ENCODE results near the gene CLDN7.
"Not testable (repeated sequence)": the region's sequence is repeated elsewhere in the genome, so short reads cannot be mapped to it uniquely, and the experiment has no call there.

CLDN7 gene

GRCh38 chr17:7252176-7253043 is 9.9 kb downstream of the CLDN7 start, which contains the start of gene ELP5:
TSS of gene ELP5 (plus strand) at chr17:7252215. CDS start at chr17:7252551, 336 bp downstream.
- DNase-seq, result peak; percentile 91

GRCh38 chr17:7251661-7252175 is 10.6 kb downstream of the CLDN7 start, which contains the start of gene CTDNEP1:
TSS of gene CTDNEP1 (minus strand) at chr17:7251734. CDS start at chr17:7251296, 438 bp downstream.
- peak; percentile 100 for DNase-seq

- DNase-seq, result peak; percentile 81
Observed at GRCh38 chr17:7250695-7251627, 11.3 kb downstream of the CLDN7 start.

- DNase-seq, result no peak
Observed at GRCh38 chr17:7249830-7250229, 12.4 kb downstream of the CLDN7 start.

- no peak for DNase-seq
Observed at GRCh38 chr17:7249214-7249613, 13.1 kb downstream of the CLDN7 start.

GRCh38 chr17:7248796-7249195 is 13.5 kb downstream of the CLDN7 start:
- no peak for DNase-seq

- DNase-seq, result no peak
Observed at GRCh38 chr17:7246779-7247178, 15.5 kb downstream of the CLDN7 start.

- DNase-seq, result not testable (repeated sequence)
Observed at GRCh38 chr17:7243838-7244237, 18.4 kb downstream of the CLDN7 start.

GRCh38 chr17:7243453-7243729 is 18.9 kb downstream of the CLDN7 start:
- DNase-seq, result no peak

GRCh38 chr17:7242717-7243452 is 19.4 kb downstream of the CLDN7 start:
- DNase-seq, result peak; percentile 95

GRCh38 chr17:7241783-7242716 is 20.2 kb downstream of the CLDN7 start, which contains the start of gene GABARAP:
TSS of gene GABARAP (minus strand) at chr17:7242449. CDS start at chr17:7242330, 119 bp downstream.
- peak; percentile 95 for DNase-seq

- DNase-seq, result no peak
Observed at GRCh38 chr17:7241090-7241733, 21.1 kb downstream of the CLDN7 start.

- DNase-seq, result no peak
Observed at GRCh38 chr17:7240375-7240774, 21.9 kb downstream of the CLDN7 start.

- DNase-seq, result peak; percentile 99
Observed at GRCh38 chr17:7239091-7240027, 22.9 kb downstream of the CLDN7 start, which contains the start of gene PHF23. TSS of gene PHF23 (minus strand) at chr17:7239457. CDS start at chr17:7239279, 178 bp downstream.

- DNase-seq, result peak; percentile 62
Observed at GRCh38 chr17:7238420-7239090, 23.7 kb downstream of the CLDN7 start.

- peak; percentile 89 for DNase-seq
Observed at GRCh38 chr17:7237761-7238419, 24.4 kb downstream of the CLDN7 start.

GRCh38 chr17:7237266-7237760 is 25.0 kb downstream of the CLDN7 start:
- no peak for DNase-seq

GRCh38 chr17:7236808-7237207 is 25.5 kb downstream of the CLDN7 start:
- DNase-seq, result no peak
